GM12878 (cell line): Measurements from ENCODE around the gene CTNNA2. TPM values are rescaled to one million over a fixed set of nuclear protein-coding genes. Genes with fewer than 3 reads are reported as not detected.

Source experiments
- ATAC-seq: fragments of 200-7000 bp; cut with Tn5 transposase; 3 replicates; pipeline ENCODE4 v1.9.1; 2020; ENCODE audit warnings: mild to moderate bottlenecking, moderate library complexity
- BruUV-seq: library from RNA; stranded (reverse); fragments of 400-500 nt; replicated peaks from 2 replicates; lab custom pipeline; 2021; lab: Mats Ljungman, UMichigan
- CTCF ChIA-PET: fragments of 300-600 bp; sonication (Branson Sonifier 250); formaldehyde crosslinking; extraction: SDS; loops from one replicate; lab custom pipeline; 2021; ENCODE audit warnings: inconsistent platforms; lab: Yijun Ruan, JAX
- POLR2A ChIA-PET: fragments of 350-600 bp; formaldehyde crosslinking; extraction: SDS; loops from one replicate; lab custom pipeline; 2021; ENCODE audit warnings: inconsistent platforms; lab: Charles Lee
- RAD21 ChIA-PET: fragments of 300-600 bp; sonication (Branson Sonifier 250); formaldehyde crosslinking; loops from one replicate; lab custom pipeline; 2023; ENCODE audit warnings: antibody characterized with exemption; ENCODE audit not compliant: unreplicated experiment; lab: Charles Lee
- SMC1A ChIA-PET: fragments of 300-600 bp; sonication (Branson Sonifier 250); formaldehyde crosslinking; loops from one replicate; lab custom pipeline; 2023; ENCODE audit not compliant: unreplicated experiment, uncharacterized antibody; lab: Charles Lee
- DNase-seq: peaks from one replicate; pipeline ENCODE4 v3.0.0-alpha.2; 2011; ENCODE audit warnings: low read depth, low spot score
- FAIRE-seq: peaks from 3 replicates; lab custom pipeline; 2011; peaks lifted over from hg19 to GRCh38; lab: Jason Lieb, UNC
- H2AFZ ChIP-seq: 2 replicates; pipeline ENCODE4 v1.6.0; 2011; ENCODE audit warnings: low read depth, low read length, control low read depth; ENCODE audit not compliant: control insufficient read depth
- H3K27ac ChIP-seq: 2 replicates; pipeline ENCODE4 v1.5.1; 2011; ENCODE audit warnings: control low read depth; ENCODE audit not compliant: control insufficient read depth, insufficient read depth
- H3K27me3 ChIP-seq, 2 experiments: replicated peaks in 1 of 2; 2 replicates each; pipeline versions ENCODE4 v1.6.0 to v1.6.1; 2011; ENCODE audit warnings: low read length in 1 of 2; ENCODE audit not compliant: control insufficient read depth in 2 of 2, insufficient read depth in 2 of 2
- H3K36me3 ChIP-seq, 2 experiments: 2 replicates each; pipeline ENCODE4 v1.5.1; 2011; ENCODE audit warnings: low read length in 1 of 2; ENCODE audit not compliant: control insufficient read depth in 2 of 2, insufficient read depth in 2 of 2
- H3K4me1 ChIP-seq: 2 replicates; pipeline ENCODE4 v1.6.1; 2011; ENCODE audit warnings: mild to moderate bottlenecking, low read length, moderate library complexity, mixed read lengths; ENCODE audit not compliant: control insufficient read depth, insufficient read depth
- H3K4me2 ChIP-seq: 2 replicates; pipeline ENCODE4 v1.6.0; 2011; ENCODE audit warnings: control low read depth; ENCODE audit not compliant: control insufficient read depth, insufficient read depth
- H3K4me3 ChIP-seq: fragments of 200-600 bp; sonication (generic); 2 replicates; pipeline ENCODE4 v1.5.1; 2016
- H3K79me2 ChIP-seq: 2 replicates; pipeline ENCODE4 v1.6.0; 2011; ENCODE audit warnings: low read length; ENCODE audit not compliant: control insufficient read depth, insufficient read depth
- H3K9ac ChIP-seq: 2 replicates; pipeline ENCODE4 v1.8.0; 2011; ENCODE audit warnings: low read length, control low read depth, mixed read lengths; ENCODE audit not compliant: control insufficient read depth, insufficient read depth
- H3K9me3 ChIP-seq: replicated peaks from 3 replicates; pipeline ENCODE4 v1.5.1; 2011; ENCODE audit warnings: mild to moderate bottlenecking, low read length; ENCODE audit not compliant: control insufficient read depth, insufficient read depth
- H4K20me1 ChIP-seq: 2 replicates; pipeline ENCODE4 v1.6.0; 2011; ENCODE audit not compliant: control insufficient read depth, insufficient read depth
- ATF3 ChIP-seq: IDR thresholded peaks from 2 replicates; pipeline ENCODE4 v1.6.1; 2011; ENCODE audit warnings: low read depth, mild to moderate bottlenecking, low read length, moderate library complexity, borderline replicate concordance; ENCODE audit errors: extremely low read depth
- CEBPB ChIP-seq, 2 experiments: fragments of 150-350 bp in 1 of 2; IDR thresholded peaks; 2 replicates each; pipeline ENCODE4 v1.6.1; 2012 to 2014; ENCODE audit warnings: low read depth in 2 of 2, low read length in 2 of 2, borderline replicate concordance in 1 of 2, inconsistent platforms in 1 of 2
- CHD4 ChIP-seq: fragments of 200-600 bp; sonication (generic); IDR thresholded peaks from 2 replicates; pipeline ENCODE4 v1.6.1; 2016; ENCODE audit warnings: mild to moderate bottlenecking
- DPF2 ChIP-seq: fragments of 450-650 bp; IDR thresholded peaks from 2 replicates; pipeline ENCODE4 v1.6.1; 2017; ENCODE audit warnings: mild to moderate bottlenecking
- NR2C1 ChIP-seq: fragments of 450-650 bp; IDR thresholded peaks from 2 replicates; pipeline ENCODE4 v1.6.1; 2017; ENCODE audit warnings: antibody characterized with exemption, mild to moderate bottlenecking, moderate library complexity
- PAX5 ChIP-seq: IDR thresholded peaks from 2 replicates; pipeline ENCODE4 v1.6.1; 2011; ENCODE audit warnings: low read depth, low read length, borderline replicate concordance
- SP1 ChIP-seq: IDR thresholded peaks from one replicate; pipeline ENCODE4 v1.6.1; 2011; ENCODE audit warnings: low read depth, low read length
- SPI1 ChIP-seq: IDR thresholded peaks from 2 replicates; pipeline ENCODE4 v1.6.1; 2011; ENCODE audit warnings: low read depth, mild to moderate bottlenecking, low read length, moderate library complexity, borderline replicate concordance; ENCODE audit not compliant: insufficient read depth
- ZNF592 ChIP-seq: fragments of 450-650 bp; IDR thresholded peaks from 2 replicates; pipeline ENCODE4 v1.6.1; 2017; ENCODE audit warnings: mild to moderate bottlenecking, moderate library complexity
- ZSCAN29 ChIP-seq: fragments of 450-650 bp; IDR thresholded peaks from 2 replicates; pipeline ENCODE4 v1.6.1; 2017; ENCODE audit warnings: mild to moderate bottlenecking, moderate library complexity
- WGBS: methylation state at CpG from one replicate; pipeline ENCODE4 v1.1.6; 2016; ENCODE audit warnings: low lambda C conversion rate; ENCODE audit not compliant: insufficient replicate concordance, insufficient coverage; ENCODE audit errors: missing lambda C conversion rate; 5-methylcytosine and 5-hydroxymethylcytosine counted together
- in situ Hi-C: fragments of 300-500 bp; cut with MboI; formaldehyde crosslinking; loops from 9 replicates; pipeline ENCODE4 v1.14.3; 2018; ENCODE audit warnings: mixed read lengths
- intact Hi-C: fragments of 100-400 bp; cut with micrococcal nuclease; formaldehyde crosslinking; loops from one replicate; pipeline ENCODE4 v1.14.2; 2022; ENCODE audit not compliant: unreplicated experiment
- polyA plus RNA-seq, 11 experiments: library from polyadenylated mRNA; depleted of rRNA in 4 of 11; unstranded in 6 of 11; stranded (reverse) in 5 of 11; fragments of >200 nt; fragmentation: Nextera tagmentation in 4 of 11; fragmentation: Illumina TruSeq in 1 of 11; extraction: Ambion mirVana in 4 of 11; extraction: Trizol in 1 of 11; gene quantifications; 1 replicate in 1 of 11; 2 replicates in 10 of 11; pipeline versions ENCODE4 v1.2.1 to v1.2.3, GENCODE V29; 2011 to 2016; ENCODE audit warnings: inconsistent platforms in 2 of 11, missing spikeins in 2 of 11, low read depth in 1 of 11
- total RNA-seq, 4 experiments: library from RNA; depleted of rRNA in 3 of 4; stranded (reverse); fragments of >200 nt in 3 of 4; fragmentation: Illumina TruSeq in 1 of 4; extraction: Trizol in 1 of 4; gene quantifications; 2 replicates each; pipeline versions ENCODE4 v1.2.1 to v1.2.3, GENCODE V29; 2013 to 2021
- TF ChIP-seq, protein P1 (sequence below): fragments of 450-650 bp; IDR thresholded peaks from 2 replicates; pipeline ENCODE4 v1.6.1; 2017; ENCODE audit warnings: mild to moderate bottlenecking, low read depth, inconsistent platforms; ENCODE audit not compliant: poor library complexity, severe bottlenecking
- TF ChIP-seq, protein P2 (sequence below): IDR thresholded peaks from 2 replicates; pipeline ENCODE4 v1.6.1; 2012; ENCODE audit warnings: low read depth, low read length, improper control_type of control experiment
- TF ChIP-seq, protein P3 (sequence below): fragments of 450-650 bp; IDR thresholded peaks from 2 replicates; pipeline ENCODE4 v1.6.1; 2017; ENCODE audit warnings: low read depth, mild to moderate bottlenecking, moderate library complexity

Gene CTNNA2
- total and polyA plus RNA-seq, 10 of the 15 experiments (the other 5 are each of a cell fraction or from before 2014, with no cell fraction given): 2.4 to 36.2 (median 6.6) TPM

GRCh38 chr2:80300954-80301353, 788.1 kb downstream of the CTNNA2 start:
- no peak for ATAC-seq
- no peaks in the 10 kb centered on the region for H3K36me3 ChIP-seq
- SMC1A ChIA-PET: interaction anchor here (1.1 kb wide), 2 partner anchors 11 to 24 kb away, joined by 3 to 4 read pairs; no protein-coding TSS in a partner anchor
- H4K20me1 ChIP-seq: no peaks in the 10 kb centered on the region
- RAD21 ChIA-PET: no interaction called here
- TF ChIP-seq SPI1: no peak
- TF ChIP-seq, protein P1, sequence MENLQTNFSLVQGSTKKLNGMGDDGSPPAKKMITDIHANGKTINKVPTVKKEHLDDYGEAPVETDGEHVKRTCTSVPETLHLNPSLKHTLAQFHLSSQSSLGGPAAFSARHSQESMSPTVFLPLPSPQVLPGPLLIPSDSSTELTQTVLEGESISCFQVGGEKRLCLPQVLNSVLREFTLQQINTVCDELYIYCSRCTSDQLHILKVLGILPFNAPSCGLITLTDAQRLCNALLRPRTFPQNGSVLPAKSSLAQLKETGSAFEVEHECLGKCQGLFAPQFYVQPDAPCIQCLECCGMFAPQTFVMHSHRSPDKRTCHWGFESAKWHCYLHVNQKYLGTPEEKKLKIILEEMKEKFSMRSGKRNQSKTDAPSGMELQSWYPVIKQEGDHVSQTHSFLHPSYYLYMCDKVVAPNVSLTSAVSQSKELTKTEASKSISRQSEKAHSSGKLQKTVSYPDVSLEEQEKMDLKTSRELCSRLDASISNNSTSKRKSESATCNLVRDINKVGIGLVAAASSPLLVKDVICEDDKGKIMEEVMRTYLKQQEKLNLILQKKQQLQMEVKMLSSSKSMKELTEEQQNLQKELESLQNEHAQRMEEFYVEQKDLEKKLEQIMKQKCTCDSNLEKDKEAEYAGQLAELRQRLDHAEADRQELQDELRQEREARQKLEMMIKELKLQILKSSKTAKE: no peak
- TF ChIP-seq ZSCAN29: no peak
- TF ChIP-seq, protein P2, sequence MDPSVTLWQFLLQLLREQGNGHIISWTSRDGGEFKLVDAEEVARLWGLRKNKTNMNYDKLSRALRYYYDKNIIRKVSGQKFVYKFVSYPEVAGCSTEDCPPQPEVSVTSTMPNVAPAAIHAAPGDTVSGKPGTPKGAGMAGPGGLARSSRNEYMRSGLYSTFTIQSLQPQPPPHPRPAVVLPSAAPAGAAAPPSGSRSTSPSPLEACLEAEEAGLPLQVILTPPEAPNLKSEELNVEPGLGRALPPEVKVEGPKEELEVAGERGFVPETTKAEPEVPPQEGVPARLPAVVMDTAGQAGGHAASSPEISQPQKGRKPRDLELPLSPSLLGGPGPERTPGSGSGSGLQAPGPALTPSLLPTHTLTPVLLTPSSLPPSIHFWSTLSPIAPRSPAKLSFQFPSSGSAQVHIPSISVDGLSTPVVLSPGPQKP: no peak
- no peak for TF ChIP-seq NR2C1
- no peak for TF ChIP-seq CEBPB (IDR thresholded peaks at IDR 0.05; ENCODE audit: borderline replicate concordance in 1 of 2, low read depth in 2 of 2, low read length in 2 of 2)
- TF ChIP-seq DPF2: no peak
- TF ChIP-seq ZNF592: no peak
- TF ChIP-seq CHD4: no peak
- TF ChIP-seq, protein P3, sequence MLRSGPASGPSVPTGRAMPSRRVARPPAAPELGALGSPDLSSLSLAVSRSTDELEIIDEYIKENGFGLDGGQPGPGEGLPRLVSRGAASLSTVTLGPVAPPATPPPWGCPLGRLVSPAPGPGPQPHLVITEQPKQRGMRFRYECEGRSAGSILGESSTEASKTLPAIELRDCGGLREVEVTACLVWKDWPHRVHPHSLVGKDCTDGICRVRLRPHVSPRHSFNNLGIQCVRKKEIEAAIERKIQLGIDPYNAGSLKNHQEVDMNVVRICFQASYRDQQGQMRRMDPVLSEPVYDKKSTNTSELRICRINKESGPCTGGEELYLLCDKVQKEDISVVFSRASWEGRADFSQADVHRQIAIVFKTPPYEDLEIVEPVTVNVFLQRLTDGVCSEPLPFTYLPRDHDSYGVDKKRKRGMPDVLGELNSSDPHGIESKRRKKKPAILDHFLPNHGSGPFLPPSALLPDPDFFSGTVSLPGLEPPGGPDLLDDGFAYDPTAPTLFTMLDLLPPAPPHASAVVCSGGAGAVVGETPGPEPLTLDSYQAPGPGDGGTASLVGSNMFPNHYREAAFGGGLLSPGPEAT: no peak
- TF ChIP-seq PAX5: no peak
- no peak for TF ChIP-seq ATF3
- TF ChIP-seq SP1: no peak
- H3K27me3 ChIP-seq: peaks cover 4 to 8% of the 10 kb centered on the region in 2 experiments; a peak in 3 of 4 replicates
- DNase-seq: no peak
- H2AFZ ChIP-seq: no peak overlapping the region
- intact Hi-C loops (no loop called here), in situ Hi-C loops (no loop called here)
- POLR2A ChIA-PET: no interaction called here
- H3K9ac ChIP-seq: no peak overlapping the region
- WGBS: 0% methylated on average over 1 of the region's 1 CpG
- H3K4me2 ChIP-seq: no peak overlapping the region
- no peaks in the 10 kb centered on the region for H3K4me1 ChIP-seq
- BruUV-seq: no TSS peak
- FAIRE-seq: no peak
- H3K79me2 ChIP-seq: no peaks in the 10 kb centered on the region
- no peak overlapping the region for H3K4me3 ChIP-seq
- H3K9me3 ChIP-seq: no peaks in the 10 kb centered on the region; the same call in 2 of the 3 replicates
- no peak overlapping the region for H3K27ac ChIP-seq
- CTCF ChIA-PET: interaction anchor here (1.2 kb wide), 1 partner anchor 9 kb away, joined by 4 read pairs; no protein-coding TSS in a partner anchor
